GDM1 (cell line): ENCODE results near the gene HCK.

Experiments used
- DNase-seq: peaks from one replicate; lab custom pipeline; 2025; lab: John Stamatoyannopoulos, UW

Gene HCK

GRCh38 chr20:32062776-32063170, 10.7 kb downstream of the HCK start:
- peak; percentile 85 for DNase-seq

DNA sequence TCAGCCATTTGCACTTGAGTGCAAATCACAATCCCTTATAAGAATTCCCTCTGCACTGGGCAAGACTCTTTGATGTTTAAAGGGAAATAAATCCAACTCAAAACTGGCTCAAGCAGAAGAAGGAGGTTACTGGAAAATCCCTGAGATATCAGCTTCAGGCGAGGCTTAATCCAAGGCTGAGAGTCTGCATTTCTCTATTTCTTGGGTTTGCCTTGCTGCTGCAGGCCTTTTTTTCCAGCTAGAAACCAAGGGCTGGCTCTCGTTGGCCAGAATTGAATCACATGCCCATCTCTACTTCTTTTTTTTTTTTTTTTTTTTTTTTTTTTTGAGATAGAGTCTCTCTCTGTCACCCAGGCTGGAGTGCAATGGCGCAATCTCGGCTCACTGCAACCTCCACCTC, 11.7 kb downstream of the HCK start:
- DNase-seq: no peak

DNA sequence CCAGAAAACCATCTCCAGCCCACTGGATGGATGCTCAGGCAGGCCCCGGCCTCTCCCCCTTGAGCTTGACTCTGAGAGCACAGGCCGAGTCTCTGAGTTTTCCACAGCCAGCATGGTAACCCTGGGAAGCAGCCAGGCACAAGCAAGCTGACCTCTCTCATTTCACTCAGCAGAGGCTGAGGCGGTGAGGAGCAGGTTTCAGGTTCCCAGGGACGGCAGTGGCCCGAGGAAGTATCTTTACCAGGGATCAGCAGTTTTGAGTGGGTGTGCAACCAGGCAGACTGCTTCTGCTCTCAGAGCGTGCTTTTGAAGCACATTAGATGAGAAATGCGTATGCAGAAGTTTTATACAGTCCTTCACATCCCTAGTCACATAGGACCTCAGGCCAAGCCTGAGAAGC, 12.6 kb downstream of the HCK start:
- no peak for DNase-seq

DNA sequence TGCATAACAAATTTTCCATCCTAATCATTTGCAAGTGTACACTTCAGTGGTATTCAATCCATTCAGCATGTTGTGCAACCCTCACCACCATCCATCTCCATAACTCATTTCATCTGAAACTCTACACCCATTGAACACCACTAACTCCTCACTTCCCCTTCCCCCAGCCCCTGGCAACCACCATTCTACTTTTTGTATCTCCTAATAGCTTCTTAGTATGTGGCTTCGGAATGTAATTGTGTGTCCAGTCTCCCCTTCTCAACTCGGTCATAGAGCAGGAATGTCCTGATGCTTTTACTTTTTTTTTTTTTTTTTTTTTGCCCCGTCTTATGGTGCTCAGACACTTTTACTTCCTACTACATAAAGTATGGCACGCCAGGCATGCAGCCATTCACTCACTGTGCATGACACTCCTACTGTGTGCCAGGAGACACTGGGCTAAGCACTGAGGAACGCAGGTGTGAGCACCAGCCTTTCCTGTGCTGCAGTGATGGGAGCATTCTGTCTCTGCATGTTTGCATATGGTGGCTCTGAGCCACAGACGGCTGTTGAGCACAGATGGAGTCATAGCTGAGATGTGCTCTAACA, 15.3 kb downstream of the HCK start:
- DNase-seq: no peak

DNA sequence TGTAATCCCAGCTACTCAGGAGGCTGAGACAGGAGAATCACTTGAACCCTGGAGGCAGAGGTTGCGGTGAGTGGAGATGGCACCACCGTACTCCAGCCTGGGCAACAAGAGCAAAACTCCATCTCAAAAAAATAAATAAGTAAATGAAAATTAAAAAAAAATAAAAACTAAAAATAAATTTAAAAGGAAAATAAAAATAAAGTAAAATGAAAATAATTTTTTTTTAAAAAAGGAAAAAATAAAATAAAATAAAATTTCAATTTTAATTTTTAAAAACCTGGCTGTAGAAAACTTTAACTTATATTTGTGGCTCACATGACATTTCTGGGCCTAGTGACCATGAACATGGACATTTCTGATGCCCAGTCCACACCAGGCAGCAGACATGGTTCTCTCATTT, 16.1 kb downstream of the HCK start:
- no peak for DNase-seq

DNA sequence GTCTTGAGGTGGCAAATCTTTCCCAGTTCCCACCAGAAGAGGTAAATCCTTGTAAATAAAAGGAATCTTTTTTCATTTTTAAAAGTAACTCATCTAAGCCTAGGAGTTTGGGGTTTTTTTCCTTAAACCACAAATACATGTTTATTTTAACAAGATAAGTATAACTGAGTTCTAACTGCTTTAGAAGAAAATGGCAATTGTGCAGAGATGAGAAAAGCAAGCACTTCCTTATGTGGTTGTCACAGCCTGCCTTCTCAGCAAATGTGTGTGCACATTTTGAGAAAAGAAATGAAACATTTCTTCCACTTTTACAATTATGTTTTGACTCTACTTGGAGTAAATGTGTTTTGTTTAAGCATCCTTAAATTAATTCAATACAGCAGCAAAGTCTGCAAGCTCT, 17.7 kb downstream of the HCK start:
- DNase-seq: no peak

DNA sequence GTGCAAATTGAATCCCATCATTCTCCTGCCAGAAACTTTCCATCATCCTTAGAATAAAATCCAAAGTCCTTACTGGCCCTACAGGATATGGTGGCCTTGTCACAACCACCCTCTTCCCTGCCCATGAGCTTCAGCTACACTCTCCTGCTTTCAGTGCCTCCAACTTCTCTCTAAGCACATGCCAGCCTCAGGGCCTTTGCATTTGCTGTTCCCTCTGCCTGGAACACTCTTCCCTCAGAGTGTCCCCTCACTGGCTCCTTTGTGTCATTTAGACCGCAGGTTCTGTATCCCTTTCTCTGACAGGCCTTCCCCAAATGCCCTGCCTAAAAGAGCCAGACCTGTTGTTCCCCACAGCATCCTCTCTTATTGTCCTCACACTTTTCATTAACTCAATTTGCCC, 18.2 kb downstream of the HCK start:
- no peak for DNase-seq

GRCh38 chr20:32070690-32071213, 18.7 kb downstream of the HCK start:
- no peak for DNase-seq

- no peak for DNase-seq
These were observed 19.5 kb downstream of the HCK start for GRCh38 chr20:32071395-32072167.

DNA sequence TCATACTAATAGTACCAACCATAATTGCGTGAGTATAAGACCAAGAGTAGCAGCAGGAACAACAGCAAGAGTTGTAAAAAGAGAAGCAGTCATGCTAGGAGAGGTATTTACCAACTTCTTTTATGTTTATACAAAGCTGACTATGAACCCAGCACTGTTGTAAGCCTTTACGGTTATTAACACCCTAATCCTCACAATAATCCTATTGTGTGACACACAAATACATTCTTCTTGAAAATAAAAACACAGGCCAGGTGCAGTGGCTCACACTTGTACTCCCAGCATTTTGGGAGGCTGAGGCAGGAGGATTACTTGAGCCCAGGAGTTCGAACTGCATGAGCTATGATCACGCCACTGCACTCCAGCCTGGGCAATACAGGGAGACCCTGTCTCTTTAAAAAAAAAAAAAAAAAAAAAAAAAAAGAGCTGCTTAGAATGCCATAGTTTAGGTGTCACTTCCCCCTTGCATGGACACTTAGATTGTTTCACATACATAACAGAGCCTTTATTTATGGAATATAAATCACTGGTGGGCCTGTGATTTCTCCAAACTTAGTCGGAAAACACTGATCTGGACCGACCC, 20.2 kb downstream of the HCK start:
- no peak for DNase-seq

- DNase-seq: no peak
These were observed 23.5 kb downstream of the HCK start for GRCh38 chr20:32075534-32075933.

GRCh38 chr20:32077190-32077589, 25.1 kb downstream of the HCK start:
- no peak for DNase-seq

- DNase-seq: no peak
These were observed 26.3 kb downstream of the HCK start for GRCh38 chr20:32078322-32078721.

DNA sequence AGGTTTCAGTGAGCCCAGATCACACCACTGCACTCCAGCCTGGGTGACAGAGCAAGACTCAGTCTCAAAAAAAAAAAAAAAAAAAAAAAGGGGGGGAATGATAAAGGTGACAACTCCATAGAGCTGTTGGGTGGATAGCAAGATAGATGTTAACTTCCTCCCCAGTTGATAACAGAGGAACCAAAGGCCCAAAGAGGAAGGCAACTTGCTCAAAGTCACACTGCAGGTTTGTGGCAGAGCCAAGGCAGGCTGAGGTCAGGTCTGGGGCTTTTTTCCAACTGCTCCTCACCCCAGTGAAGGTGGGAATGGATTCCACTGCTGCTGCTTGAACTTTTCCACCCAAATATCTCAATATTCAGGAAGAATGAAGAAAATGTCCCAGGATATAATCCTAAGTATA, 26.7 kb downstream of the HCK start:
- peak; percentile 20 for DNase-seq

DNA sequence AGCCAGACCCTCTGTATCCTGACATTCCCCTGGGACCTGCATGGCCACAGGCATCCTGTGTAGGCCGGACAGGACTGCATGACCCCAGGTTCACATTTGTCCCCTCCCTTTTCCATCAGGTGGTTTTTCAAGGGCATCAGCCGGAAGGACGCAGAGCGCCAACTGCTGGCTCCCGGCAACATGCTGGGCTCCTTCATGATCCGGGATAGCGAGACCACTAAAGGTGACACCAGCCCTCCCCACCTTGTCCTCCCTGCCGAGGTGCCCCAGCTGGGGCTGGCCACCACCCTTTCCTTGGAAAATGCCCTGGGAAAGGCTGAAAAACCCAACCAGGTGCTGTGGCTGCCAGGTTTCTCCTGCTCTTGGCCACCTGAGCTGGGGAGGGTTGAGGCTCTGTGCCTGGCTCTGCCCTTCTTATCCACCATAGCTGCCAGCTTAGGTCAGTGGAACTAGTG, 27.6 kb downstream of the HCK start:
- no peak for DNase-seq

DNA sequence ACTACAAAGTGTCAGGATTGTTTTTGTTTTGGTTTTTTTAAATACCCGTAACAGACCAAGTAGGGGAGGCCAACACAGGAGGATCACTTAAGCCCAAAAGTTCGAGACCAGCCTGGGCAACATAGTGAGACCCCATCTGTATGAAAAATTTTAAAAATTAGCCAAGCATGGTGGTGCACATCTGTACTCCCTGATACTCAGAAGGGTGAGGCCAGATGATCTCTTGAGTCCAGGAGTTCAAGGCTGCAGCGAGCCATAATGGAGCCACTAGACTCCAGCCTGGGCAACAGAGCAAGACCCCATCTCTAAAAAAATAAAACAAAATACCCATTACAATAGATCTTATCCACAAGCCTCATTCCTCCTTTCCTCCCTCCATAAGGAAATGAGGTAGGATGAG, 28.7 kb downstream of the HCK start:
- no peak for DNase-seq

- DNase-seq: no peak
These were observed 31.4 kb downstream of the HCK start for GRCh38 chr20:32083469-32083868.

DNA sequence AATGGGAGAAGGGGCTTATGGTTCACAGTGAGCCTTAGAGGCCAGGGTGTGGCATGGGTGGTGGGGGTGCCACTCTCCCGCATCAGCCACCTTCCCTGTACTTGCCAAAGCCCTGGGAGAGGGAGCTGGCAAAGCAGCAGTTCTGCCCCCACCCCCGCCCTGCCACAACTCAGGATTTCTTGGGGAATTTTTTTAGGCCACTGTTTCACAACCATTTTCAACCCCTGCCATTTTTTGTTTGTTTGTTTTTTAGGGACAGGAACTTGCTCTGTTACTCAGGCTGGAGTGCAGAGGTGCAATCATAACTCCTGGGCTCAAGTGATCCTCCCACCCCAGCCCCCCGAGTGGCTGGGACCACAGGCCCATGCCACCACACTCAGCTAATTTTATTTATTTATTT, 35.0 kb downstream of the HCK start:
- no peak for DNase-seq

DNA sequence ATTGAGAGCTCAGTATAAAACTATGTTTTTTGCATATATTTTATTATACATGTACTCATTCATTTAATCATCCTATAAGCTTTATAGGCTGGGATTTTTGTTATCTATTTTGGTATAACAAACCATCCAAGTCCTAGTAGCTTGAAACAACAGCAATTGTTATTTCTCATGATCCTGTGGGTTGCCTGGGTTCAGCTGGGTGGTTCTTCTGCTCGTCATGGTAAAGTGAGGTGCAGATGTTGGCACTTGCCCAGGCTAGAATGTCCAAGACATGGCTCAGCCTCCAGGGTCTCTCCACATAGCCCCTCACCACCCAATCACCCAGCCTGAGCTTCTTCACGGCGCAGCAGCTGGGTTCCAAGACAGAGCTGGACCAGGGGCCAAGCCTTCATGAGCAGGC, 36.7 kb downstream of the HCK start:
- DNase-seq: no peak

- DNase-seq: no peak
These were observed 37.8 kb downstream of the HCK start for GRCh38 chr20:32089637-32090362.

DNA sequence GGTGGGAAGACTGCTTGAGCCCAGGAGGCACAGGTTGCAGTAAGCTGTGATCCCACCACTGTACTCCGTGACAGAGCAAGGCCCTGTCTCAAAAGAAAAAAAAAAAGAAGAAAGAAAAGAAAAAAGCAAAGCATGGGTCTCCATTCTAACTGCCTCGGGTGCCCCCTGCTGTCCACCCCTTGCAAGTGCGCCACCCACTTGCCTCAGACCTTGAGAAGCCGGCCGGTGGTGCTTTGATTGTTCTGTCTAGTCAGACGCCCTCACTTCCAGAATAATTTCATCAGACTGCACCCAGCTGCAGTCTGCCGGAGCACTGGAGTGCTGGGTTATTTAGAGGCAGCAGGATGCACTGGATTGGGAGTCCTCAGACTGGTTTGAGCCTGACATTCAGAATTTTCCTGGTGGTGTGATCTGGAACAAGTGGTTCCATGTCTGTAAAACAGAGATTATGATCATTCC, 39.9 kb downstream of the HCK start:
- DNase-seq: peak; percentile 62

DNA sequence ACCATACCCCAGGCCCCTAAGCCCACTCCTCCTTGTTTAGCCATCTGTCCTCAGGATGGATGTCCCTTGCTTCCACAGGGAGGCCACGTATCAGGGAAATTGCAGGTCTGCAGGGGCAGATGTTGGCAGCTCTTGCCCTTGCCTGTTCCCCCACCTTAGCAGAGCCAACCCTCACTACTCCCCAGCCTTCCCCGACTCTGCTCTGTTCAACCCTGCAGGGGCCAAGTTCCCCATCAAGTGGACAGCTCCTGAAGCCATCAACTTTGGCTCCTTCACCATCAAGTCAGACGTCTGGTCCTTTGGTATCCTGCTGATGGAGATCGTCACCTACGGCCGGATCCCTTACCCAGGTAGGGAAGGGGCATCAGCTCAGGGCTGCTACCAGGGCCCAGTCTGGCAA, 46.7 kb downstream of the HCK start:
- DNase-seq: no peak
